Astrocyte (in vitro differentiated cells and primary cell): Measurements from ENCODE around the gene DDX31.

Experiments used
- CTCF ChIP-seq: IDR thresholded peaks from 2 replicates; pipeline ENCODE4 v1.5.1; 2011; ENCODE audit warnings: low read depth, mild to moderate bottlenecking, inconsistent platforms, low read length, moderate library complexity; ENCODE audit not compliant: insufficient read depth
- EZH2 ChIP-seq: IDR thresholded peaks from 2 replicates; pipeline ENCODE4 v1.6.1; 2012; ENCODE audit warnings: mild to moderate bottlenecking, low read length, inconsistent platforms; ENCODE audit not compliant: insufficient read depth

DNA sequence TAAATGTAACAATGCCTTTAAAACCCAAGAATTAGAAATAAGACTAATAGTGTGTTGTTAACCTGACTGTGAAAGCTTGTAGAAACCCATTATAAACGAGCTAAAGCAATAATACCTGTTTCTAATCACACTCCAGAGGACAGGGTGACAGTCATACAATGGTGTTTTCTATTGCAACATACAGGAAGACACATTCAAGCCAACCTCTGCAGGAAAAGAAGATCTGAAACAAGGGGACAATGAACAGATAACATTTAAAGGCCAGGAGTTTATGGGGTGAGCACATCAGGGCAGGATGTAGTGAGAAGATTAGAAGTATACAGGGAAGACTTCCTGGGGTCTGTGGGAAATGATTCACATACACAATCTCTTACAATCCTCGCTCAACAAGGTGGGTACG, 73.6 kb downstream of the DDX31 start:
- TF ChIP-seq CTCF (no peak), EZH2 (no peak)
